Measurements from ENCODE around the gene CFAP97. TPM values are rescaled to one million over a fixed set of nuclear protein-coding genes. Genes with fewer than 3 reads are reported as not detected.

The CFAP97 gene
- total and polyA plus RNA-seq, 9 donors = 14.1 to 57.6 (median 38.2) TPM

DNA sequence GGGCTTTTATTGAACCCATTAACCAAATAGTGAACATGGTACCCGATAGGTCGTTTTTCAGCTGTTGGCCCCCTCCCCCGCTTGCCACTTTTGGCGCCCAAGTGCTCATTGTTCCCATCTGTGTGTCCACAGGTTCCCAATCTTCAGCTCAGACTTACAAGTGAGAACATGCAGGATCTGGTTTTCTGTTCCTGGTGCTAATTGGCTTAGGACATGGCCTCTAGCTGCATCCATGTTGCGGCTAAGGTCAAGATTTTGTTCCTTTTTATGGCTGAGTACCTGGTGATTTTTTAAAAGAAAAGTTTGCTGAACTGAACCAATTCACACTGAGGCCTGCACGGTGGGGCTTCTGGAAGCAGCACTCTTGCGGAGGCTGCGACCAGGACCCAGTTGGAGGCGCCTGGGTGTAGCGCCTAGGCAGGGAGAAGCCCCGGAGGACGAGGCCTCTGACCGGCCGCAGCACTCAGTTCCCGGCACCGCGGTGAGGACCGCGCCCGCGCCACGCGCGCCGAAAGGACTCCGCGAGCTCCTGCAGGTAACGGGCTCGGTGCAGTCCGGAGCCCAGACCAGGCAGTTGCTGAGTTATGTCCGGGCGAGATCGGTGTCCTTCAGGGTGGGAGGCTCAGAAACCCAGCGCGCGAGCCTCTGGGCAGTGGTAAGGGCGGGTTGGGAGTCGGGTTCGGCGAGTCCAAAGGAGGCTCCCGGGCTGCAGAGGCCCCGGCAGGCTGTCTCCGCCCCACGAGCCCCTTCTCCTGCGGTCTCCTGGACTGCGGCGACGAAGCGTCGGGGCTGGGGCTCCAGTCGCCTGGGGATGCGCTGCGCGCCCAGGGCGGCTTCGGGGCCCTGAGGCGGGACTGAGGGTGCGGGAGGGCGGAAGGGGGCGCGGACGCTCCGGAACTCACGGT, 76.5 kb downstream of the CFAP97 start:
- 6 to 9% (median 7%) methylated on average over 54 to 64 of the region's 64 CpGs for WGBS, 3 donors
- intact Hi-C loops (cut with DNase I) = no loop called here
- H3K4me3 ChIP-seq = peak overlapping the region; percentile 76
- no peaks in the 10 kb centered on the region for H3K27me3 ChIP-seq
- H3K27ac ChIP-seq = peak overlapping the region; percentile 58 to 90
- H3K9me3 ChIP-seq = no peaks in the 10 kb centered on the region
- DNase-seq = peak; percentile 41 to 65 (median 55)
- no peak for TF ChIP-seq POLR2A (IDR thresholded peaks at IDR 0.05)
- TF ChIP-seq, protein P1, sequence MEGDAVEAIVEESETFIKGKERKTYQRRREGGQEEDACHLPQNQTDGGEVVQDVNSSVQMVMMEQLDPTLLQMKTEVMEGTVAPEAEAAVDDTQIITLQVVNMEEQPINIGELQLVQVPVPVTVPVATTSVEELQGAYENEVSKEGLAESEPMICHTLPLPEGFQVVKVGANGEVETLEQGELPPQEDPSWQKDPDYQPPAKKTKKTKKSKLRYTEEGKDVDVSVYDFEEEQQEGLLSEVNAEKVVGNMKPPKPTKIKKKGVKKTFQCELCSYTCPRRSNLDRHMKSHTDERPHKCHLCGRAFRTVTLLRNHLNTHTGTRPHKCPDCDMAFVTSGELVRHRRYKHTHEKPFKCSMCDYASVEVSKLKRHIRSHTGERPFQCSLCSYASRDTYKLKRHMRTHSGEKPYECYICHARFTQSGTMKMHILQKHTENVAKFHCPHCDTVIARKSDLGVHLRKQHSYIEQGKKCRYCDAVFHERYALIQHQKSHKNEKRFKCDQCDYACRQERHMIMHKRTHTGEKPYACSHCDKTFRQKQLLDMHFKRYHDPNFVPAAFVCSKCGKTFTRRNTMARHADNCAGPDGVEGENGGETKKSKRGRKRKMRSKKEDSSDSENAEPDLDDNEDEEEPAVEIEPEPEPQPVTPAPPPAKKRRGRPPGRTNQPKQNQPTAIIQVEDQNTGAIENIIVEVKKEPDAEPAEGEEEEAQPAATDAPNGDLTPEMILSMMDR (IDR thresholded peaks at IDR 0.05) = no peak
- TF ChIP-seq EP300 (IDR thresholded peaks at IDR 0.05) = no peak
- H3K36me3 ChIP-seq = no peaks in the 10 kb centered on the region
- no peaks in the 10 kb centered on the region for H3K4me1 ChIP-seq (ENCODE audit: insufficient read depth)

DNA sequence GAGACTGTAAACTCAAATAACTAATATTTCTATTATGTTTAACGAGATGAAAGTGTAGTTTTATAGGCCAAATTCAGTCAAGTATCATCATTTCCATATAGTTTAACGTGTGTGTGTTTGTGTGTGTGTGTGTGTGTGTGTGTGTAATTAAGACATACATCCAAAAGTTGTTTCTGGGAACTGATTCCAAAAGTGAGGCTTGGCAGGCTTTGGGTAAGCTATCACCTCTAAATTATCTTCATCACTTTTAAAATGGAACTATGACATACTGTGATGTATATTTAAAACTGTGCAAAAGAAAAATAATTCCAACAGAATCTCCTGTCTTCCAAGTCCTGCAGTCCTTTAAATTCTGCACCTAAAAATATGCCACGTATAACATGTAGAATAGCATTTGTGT, 79.8 kb downstream of the CFAP97 start:
- no peak overlapping the region for H3K27ac ChIP-seq
- no peak for DNase-seq
- peaks cover 2% of the 10 kb centered on the region for H3K4me1 ChIP-seq (ENCODE audit: insufficient read depth)
- no peak overlapping the region for H3K4me3 ChIP-seq
- H3K27me3 ChIP-seq = no peaks in the 10 kb centered on the region
- no peaks in the 10 kb centered on the region for H3K9me3 ChIP-seq
- intact Hi-C loops (cut with DNase I) = no loop called here
- TF ChIP-seq, protein P1 (IDR thresholded peaks at IDR 0.05) = no peak
- no peak for TF ChIP-seq EP300 (IDR thresholded peaks at IDR 0.05)
- TF ChIP-seq POLR2A (IDR thresholded peaks at IDR 0.05) = no peak
- H3K36me3 ChIP-seq = no peaks in the 10 kb centered on the region
- WGBS, 3 donors = 48 to 70% (median 56%) methylated on average over 3 of the region's 3 CpGs

DNA sequence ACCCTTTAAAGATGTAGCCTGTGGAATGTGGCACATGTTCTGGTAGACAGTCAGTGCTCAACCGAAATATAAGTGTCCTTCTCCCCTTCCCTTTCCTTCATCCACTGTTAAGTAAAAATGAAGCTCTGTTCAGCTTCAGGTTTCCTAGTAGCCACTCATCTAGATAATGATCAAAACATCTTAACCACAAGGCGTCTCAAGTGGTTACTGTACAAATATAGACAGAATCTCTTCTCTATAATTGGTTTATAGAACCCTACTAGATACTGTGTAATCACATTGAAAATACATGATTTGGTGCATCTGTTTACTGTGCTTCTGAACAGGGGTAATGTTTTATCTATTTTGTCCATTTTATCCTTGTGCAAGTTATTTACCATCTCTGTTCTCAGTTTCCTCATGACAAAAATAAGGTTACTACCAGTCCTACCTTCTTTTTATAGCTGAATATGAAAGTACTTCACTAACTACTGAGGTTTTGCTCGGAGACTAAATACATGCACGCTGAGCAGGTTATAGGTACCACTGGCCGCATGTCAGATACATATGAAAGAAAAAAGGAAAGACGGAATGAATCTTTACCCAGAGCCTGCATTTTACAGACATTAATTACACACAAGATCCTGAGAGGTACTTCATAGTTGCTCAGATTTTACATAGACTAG, 81.0 kb downstream of the CFAP97 start:
- Histone ChIP-seq H3K9me3 (no peaks in the 10 kb centered on the region), H3K4me1 (ENCODE audit: insufficient read depth) (peaks cover 2% of the 10 kb centered on the region), H3K4me3 (no peak overlapping the region), H3K27ac (no peak overlapping the region), H3K27me3 (no peaks in the 10 kb centered on the region), H3K36me3 (no peaks in the 10 kb centered on the region)
- no peak for DNase-seq
- TF ChIP-seq, protein P1 (IDR thresholded peaks at IDR 0.05) = no peak
- no peak for TF ChIP-seq EP300 (IDR thresholded peaks at IDR 0.05)
- TF ChIP-seq POLR2A (IDR thresholded peaks at IDR 0.05) = no peak
- 94 to 95% (median 95%) methylated on average over 6 of the region's 6 CpGs for WGBS, 3 donors
- intact Hi-C loops (cut with DNase I) = no loop called here

DNA sequence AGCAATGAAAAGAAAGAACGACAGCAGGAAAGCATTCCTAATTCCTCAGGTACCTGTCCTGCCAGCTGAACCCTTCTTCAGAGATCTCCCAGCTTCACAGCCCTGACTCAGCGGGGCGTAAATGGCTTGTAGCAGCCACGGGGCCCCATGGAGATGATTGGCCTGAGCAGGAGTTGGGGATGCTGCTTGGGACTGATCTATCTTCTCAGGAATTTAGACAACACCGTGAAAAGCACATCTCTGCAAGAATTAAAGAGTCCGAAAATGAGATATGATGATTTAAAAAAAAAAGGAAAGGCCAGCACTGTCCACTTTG, 83.2 kb downstream of the CFAP97 start:
- no peaks in the 10 kb centered on the region for H3K27me3 ChIP-seq
- no peak overlapping the region for H3K27ac ChIP-seq
- TF ChIP-seq, protein P1 (IDR thresholded peaks at IDR 0.05) = no peak
- TF ChIP-seq POLR2A (IDR thresholded peaks at IDR 0.05) (no peak), EP300 (IDR thresholded peaks at IDR 0.05) (no peak)
- no peaks in the 10 kb centered on the region for H3K9me3 ChIP-seq
- 72 to 83% (median 82%) methylated on average over 6 of the region's 6 CpGs for WGBS, 3 donors
- peaks cover 2% of the 10 kb centered on the region for H3K4me1 ChIP-seq (ENCODE audit: insufficient read depth)
- no peak overlapping the region for H3K4me3 ChIP-seq
- H3K36me3 ChIP-seq = no peaks in the 10 kb centered on the region
- no peak for DNase-seq
- intact Hi-C loops (cut with DNase I) = no loop called here

Data from ovary (tissue), 9 donors.